ENCODE measurements around the gene JPT2. TPM values are rescaled to one million over a fixed set of nuclear protein-coding genes. Genes with fewer than 3 reads are reported as not detected.

JPT2 gene
- total and polyA plus RNA-seq, 3 donors from 2014 or later = 25.8 to 45.2 (median 27.9) TPM

- intact Hi-C loops (cut with DNase I; ENCODE audit: low total_unique reads) = no loop called here
- DNase-seq = no peak
- TF ChIP-seq CTCF (IDR thresholded peaks at IDR 0.05) (no peak), POLR2A (IDR thresholded peaks at IDR 0.05) (no peak)
- Histone ChIP-seq H3K4me1 (peaks cover 12% of the 10 kb centered on the region), H3K27me3 (no peaks in the 10 kb centered on the region), H3K4me3 (no peak overlapping the region), H3K27ac (peak overlapping the region; percentile 53 to 61), H3K9me3 (no peaks in the 10 kb centered on the region), H3K36me3 (ENCODE audit: low read depth, missing control alignments) (no peaks in the 10 kb centered on the region)
- WGBS, 2 donors = 48 to 60% methylated on average over 5 to 8 of the region's 8 CpGs
These were observed 39.3 kb upstream of the JPT2 start for GRCh38 chr16:1638757-1639156.

GRCh38 chr16:1639282-1639681, 38.8 kb upstream of the JPT2 start:
- TF ChIP-seq POLR2A (IDR thresholded peaks at IDR 0.05) (no peak), CTCF (IDR thresholded peaks at IDR 0.05) (no peak)
- no peaks in the 10 kb centered on the region for H3K27me3 ChIP-seq
- H3K4me1 ChIP-seq = peaks cover 12% of the 10 kb centered on the region
- no peaks in the 10 kb centered on the region for H3K9me3 ChIP-seq
- intact Hi-C loops (cut with DNase I; ENCODE audit: low total_unique reads) = no loop called here
- H3K4me3 ChIP-seq = no peak overlapping the region
- DNase-seq = no peak
- H3K27ac ChIP-seq = peak overlapping the region; percentile 53 to 61
- H3K36me3 ChIP-seq (ENCODE audit: low read depth, missing control alignments) = no peaks in the 10 kb centered on the region
- 57 to 70% methylated on average over 2 of the region's 2 CpGs for WGBS, 2 donors

GRCh38 chr16:1639860-1640259, 38.2 kb upstream of the JPT2 start:
- no peak for DNase-seq
- Histone ChIP-seq H3K4me1 (peaks cover 12% of the 10 kb centered on the region), H3K4me3 (no peak overlapping the region), H3K27ac (peak overlapping the region in 1 of 2 donors; percentile 18), H3K9me3 (no peaks in the 10 kb centered on the region), H3K27me3 (no peaks in the 10 kb centered on the region), H3K36me3 (ENCODE audit: low read depth, missing control alignments) (no peaks in the 10 kb centered on the region)
- WGBS, 2 donors = 81 to 86% methylated on average over 11 of the region's 11 CpGs
- intact Hi-C loops (cut with DNase I; ENCODE audit: low total_unique reads) = no loop called here
- no peak for TF ChIP-seq POLR2A (IDR thresholded peaks at IDR 0.05)
- TF ChIP-seq CTCF (IDR thresholded peaks at IDR 0.05) = no peak

GRCh38 chr16:1640261-1640941, 37.7 kb upstream of the JPT2 start:
- Histone ChIP-seq H3K36me3 (ENCODE audit: low read depth, missing control alignments) (no peaks in the 10 kb centered on the region), H3K27ac (peak overlapping the region in 1 of 2 donors; percentile 18), H3K4me1 (peaks cover 12% of the 10 kb centered on the region), H3K4me3 (no peak overlapping the region), H3K9me3 (no peaks in the 10 kb centered on the region), H3K27me3 (no peaks in the 10 kb centered on the region)
- 65 to 73% methylated on average over 20 of the region's 20 CpGs for WGBS, 2 donors
- TF ChIP-seq CTCF (IDR thresholded peaks at IDR 0.05) (no peak), POLR2A (IDR thresholded peaks at IDR 0.05) (no peak)
- intact Hi-C loops (cut with DNase I; ENCODE audit: low total_unique reads) = no loop called here
- no peak for DNase-seq

GRCh38 chr16:1641261-1641660, 36.8 kb upstream of the JPT2 start:
- no peak overlapping the region for H3K4me3 ChIP-seq
- H3K9me3 ChIP-seq = no peaks in the 10 kb centered on the region
- H3K36me3 ChIP-seq (ENCODE audit: low read depth, missing control alignments) = no peaks in the 10 kb centered on the region
- TF ChIP-seq POLR2A (IDR thresholded peaks at IDR 0.05) (no peak), CTCF (IDR thresholded peaks at IDR 0.05) (no peak)
- DNase-seq = no peak
- H3K27me3 ChIP-seq = no peaks in the 10 kb centered on the region
- 93% methylated on average over 12 of the region's 12 CpGs for WGBS, 2 donors
- no peak overlapping the region for H3K27ac ChIP-seq
- intact Hi-C loops (cut with DNase I; ENCODE audit: low total_unique reads) = no loop called here
- H3K4me1 ChIP-seq = peaks cover 12% of the 10 kb centered on the region
